GM19467 (cell line): ENCODE measurements around the gene ISCU.
"Not testable (repeated sequence)": the region's sequence is repeated elsewhere in the genome, so short reads cannot be mapped to it uniquely, and the experiment has no call there.

Experiments
- ATAC-seq: cut with Tn5 transposase; IDR thresholded peaks from one replicate; pipeline ENCODE4 v1.9.1; 2021; ENCODE audit warnings: mild to moderate bottlenecking, moderate library complexity; ENCODE audit not compliant: unreplicated experiment

Gene ISCU

GRCh38 chr12:108542320-108542719 is 20.1 kb upstream of the ISCU start:
- no peak for ATAC-seq

- ATAC-seq = no peak
These were observed 18.7 kb upstream of the ISCU start for GRCh38 chr12:108543652-108544051.

- ATAC-seq = no peak
These were observed 14.7 kb upstream of the ISCU start for GRCh38 chr12:108547686-108548085.

GRCh38 chr12:108548954-108549521 is 13.4 kb upstream of the ISCU start:
- no peak for ATAC-seq

GRCh38 chr12:108551535-108551934 is 10.9 kb upstream of the ISCU start:
- no peak for ATAC-seq

- ATAC-seq = no peak
These were observed 8.6 kb upstream of the ISCU start for GRCh38 chr12:108553799-108554198.

GRCh38 chr12:108555383-108555782 is 7.0 kb upstream of the ISCU start:
- ATAC-seq = not testable (repeated sequence)

GRCh38 chr12:108559007-108559655 is 3.3 kb upstream of the ISCU start:
- no peak for ATAC-seq

- ATAC-seq = no peak
These were observed 2.6 kb upstream of the ISCU start for GRCh38 chr12:108559748-108560147.

- no peak for ATAC-seq
These were observed 2.1 kb upstream of the ISCU start for GRCh38 chr12:108560321-108560721.

GRCh38 chr12:108560752-108561719 is 1.4 kb upstream of the ISCU start, which contains the start of gene SART3:
TSS of gene SART3 (minus strand) at chr12:108561173. CDS start at chr12:108561154, 19 bp downstream.
- ATAC-seq = peak; percentile 29

GRCh38 chr12:108561852-108562347 is 496 bp upstream of the ISCU start:
- no peak for ATAC-seq

- no peak for ATAC-seq
These were observed 874 bp downstream of the ISCU start for GRCh38 chr12:108563136-108563803.

GRCh38 chr12:108563804-108564151 is 1.4 kb downstream of the ISCU start:
- no peak for ATAC-seq

- no peak for ATAC-seq
These were observed 2.3 kb downstream of the ISCU start for GRCh38 chr12:108564724-108565123.

GRCh38 chr12:108565146-108565545 is 2.8 kb downstream of the ISCU start:
- ATAC-seq = no peak

- no peak for ATAC-seq
These were observed 3.6 kb downstream of the ISCU start for GRCh38 chr12:108565976-108566375.

GRCh38 chr12:108566452-108566851 is 4.1 kb downstream of the ISCU start:
- no peak for ATAC-seq

GRCh38 chr12:108567406-108568337 is 5.3 kb downstream of the ISCU start:
- ATAC-seq = no peak
